ENCODE measurements around the gene MAP7D3. TPM values are rescaled to one million over a fixed set of nuclear protein-coding genes. Genes with fewer than 3 reads are reported as not detected.

Gene MAP7D3
- total and polyA plus RNA-seq, 9 of the 15 experiments (the other 6 are each of a cell fraction or from before 2014, with no cell fraction given): 9.4 to 27.7 (median 14.0) TPM

DNA sequence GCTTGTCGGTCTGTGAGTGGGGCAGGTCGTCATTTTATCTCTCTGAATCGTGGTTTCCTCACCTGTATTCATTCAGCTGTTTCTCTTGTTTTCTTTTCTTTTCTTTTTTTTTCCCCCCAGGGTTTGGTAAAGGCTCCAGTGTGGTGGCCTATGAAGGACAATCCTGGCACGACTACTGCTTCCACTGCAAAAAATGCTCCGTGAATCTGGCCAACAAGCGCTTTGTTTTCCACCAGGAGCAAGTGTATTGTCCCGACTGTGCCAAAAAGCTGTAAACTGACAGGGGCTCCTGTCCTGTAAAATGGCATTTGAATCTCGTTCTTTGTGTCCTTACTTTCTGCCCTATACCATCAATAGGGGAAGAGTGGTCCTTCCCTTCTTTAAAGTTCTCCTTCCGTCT is 41.4 kb downstream of the MAP7D3 start:
- 34% methylated on average over 9 of the region's 9 CpGs for WGBS (ENCODE audit: insufficient coverage, low coverage, missing lambda C conversion rate)
- BruUV-seq (replicated peaks): no TSS peak
- Histone ChIP-seq H3K9me3 (replicated peaks; ENCODE audit: control insufficient read depth, insufficient read depth, low read depth, low read length) (no peaks in the 10 kb centered on the region), H2AFZ (ENCODE audit: low read depth, low read length) (no peak overlapping the region), H3K4me3 (no peak overlapping the region), H3K27ac (ENCODE audit: extremely low read depth, low read depth, low read length) (no peak overlapping the region), H3K36me3 (ENCODE audit: control insufficient read depth, insufficient read depth, low read length) (no peaks in the 10 kb centered on the region), H4K20me1 (replicated peaks; ENCODE audit: control insufficient read depth, insufficient read depth, low read length) (no peaks in the 10 kb centered on the region), H3K27me3 (ENCODE audit: control insufficient read depth in 2 of 2, insufficient read depth in 2 of 2, low read length in 2 of 2) (peaks cover 0 to 23% of the 10 kb centered on the region in 2 experiments; a peak in 4 of 5 replicates), H3K9me1 (ENCODE audit: control insufficient read depth, insufficient read depth, low read length) (no peaks in the 10 kb centered on the region), H3K4me1 (replicated peaks in 1 of 2; ENCODE audit: control insufficient read depth in 2 of 2, insufficient read depth in 2 of 2, low read length in 2 of 2) (peaks cover 0 to 3% of the 10 kb centered on the region in 2 experiments; a peak in 2 of 5 replicates), H3K9ac (ENCODE audit: insufficient read depth in 1 of 2, low read depth in 2 of 2, low read length in 2 of 2) (no peak overlapping the region), H3K4me2 (ENCODE audit: insufficient read depth, low read length) (no peak overlapping the region), H3K79me2 (ENCODE audit: control insufficient read depth, insufficient read depth, low read length) (no peaks in the 10 kb centered on the region)
- intact Hi-C loops (cut with micrococcal nuclease): loop anchor here (2.0 to 5.0 kb wide), 3 partner anchors 43 to 182 kb away; no protein-coding TSS in a partner anchor
- no peak for ATAC-seq
- in situ Hi-C loops (cut with MboI): no loop called here
- DNase-seq (ENCODE audit: extremely low read depth in 1 of 4, low spot score in 3 of 4): no peak
- POLR2A ChIA-PET: no interaction called here
- no peak for FAIRE-seq
- CTCF ChIA-PET (ENCODE audit: low intra/inter-chr PET ratio): interaction anchor here (1.7 kb wide), 1 partner anchor 181 kb away, joined by 3 read pairs; no protein-coding TSS in a partner anchor
- no peak for TF ChIP-seq NR3C1 (CRISPR knock-in tag; IDR thresholded peaks at IDR 0.05)
- TF ChIP-seq TCFL5 (CRISPR knock-in tag; conservative IDR thresholded peaks at IDR 0.05): no peak
- TF ChIP-seq, protein P1, sequence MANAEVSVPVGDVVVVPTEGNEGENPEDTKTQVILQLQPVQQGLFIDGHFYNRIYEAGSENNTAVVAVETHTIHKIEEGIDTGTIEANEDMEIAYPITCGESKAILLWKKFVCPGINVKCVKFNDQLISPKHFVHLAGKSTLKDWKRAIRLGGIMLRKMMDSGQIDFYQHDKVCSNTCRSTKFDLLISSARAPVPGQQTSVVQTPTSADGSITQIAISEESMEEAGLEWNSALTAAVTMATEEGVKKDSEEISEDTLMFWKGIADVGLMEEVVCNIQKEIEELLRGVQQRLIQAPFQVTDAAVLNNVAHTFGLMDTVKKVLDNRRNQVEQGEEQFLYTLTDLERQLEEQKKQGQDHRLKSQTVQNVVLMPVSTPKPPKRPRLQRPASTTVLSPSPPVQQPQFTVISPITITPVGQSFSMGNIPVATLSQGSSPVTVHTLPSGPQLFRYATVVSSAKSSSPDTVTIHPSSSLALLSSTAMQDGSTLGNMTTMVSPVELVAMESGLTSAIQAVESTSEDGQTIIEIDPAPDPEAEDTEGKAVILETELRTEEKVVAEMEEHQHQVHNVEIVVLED (CRISPR knock-in tag; IDR thresholded peaks at IDR 0.05): no peak
- no peak for TF ChIP-seq POLR3G (IDR thresholded peaks at IDR 0.05; ENCODE audit: extremely low read depth, insufficient read length, insufficient replicate concordance)
- no peak for TF ChIP-seq BRCA1 (IDR thresholded peaks at IDR 0.05)
- no peak for TF ChIP-seq BRCA1 (CRISPR knock-in tag; IDR thresholded peaks at IDR 0.05)
- TF ChIP-seq CBX3 (IDR thresholded peaks at IDR 0.05; ENCODE audit: borderline replicate concordance in 1 of 2, low read length in 2 of 2): no peak
